ENCODE results near the gene HMCN1.

DNA sequence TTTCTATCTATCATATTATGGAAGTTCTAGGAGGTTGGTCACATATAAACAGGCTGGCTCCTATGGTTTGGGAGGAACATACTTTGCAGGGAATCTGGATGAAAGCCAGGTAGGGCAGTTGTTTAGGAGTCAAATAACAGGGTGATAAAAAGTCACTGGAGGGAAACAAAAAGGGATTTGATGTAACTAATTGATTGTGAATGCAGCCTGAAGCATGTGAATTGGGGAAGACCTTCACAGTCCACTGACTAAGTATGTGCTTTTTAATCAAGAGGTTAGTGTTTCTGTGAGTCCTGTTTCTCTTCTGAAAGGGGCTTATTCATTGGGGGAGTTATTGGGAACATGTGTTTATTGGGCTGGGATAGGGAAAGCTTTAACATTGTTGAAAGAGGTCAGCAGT, 41.3 kb downstream of the HMCN1 start:
- TF ChIP-seq, protein P1, sequence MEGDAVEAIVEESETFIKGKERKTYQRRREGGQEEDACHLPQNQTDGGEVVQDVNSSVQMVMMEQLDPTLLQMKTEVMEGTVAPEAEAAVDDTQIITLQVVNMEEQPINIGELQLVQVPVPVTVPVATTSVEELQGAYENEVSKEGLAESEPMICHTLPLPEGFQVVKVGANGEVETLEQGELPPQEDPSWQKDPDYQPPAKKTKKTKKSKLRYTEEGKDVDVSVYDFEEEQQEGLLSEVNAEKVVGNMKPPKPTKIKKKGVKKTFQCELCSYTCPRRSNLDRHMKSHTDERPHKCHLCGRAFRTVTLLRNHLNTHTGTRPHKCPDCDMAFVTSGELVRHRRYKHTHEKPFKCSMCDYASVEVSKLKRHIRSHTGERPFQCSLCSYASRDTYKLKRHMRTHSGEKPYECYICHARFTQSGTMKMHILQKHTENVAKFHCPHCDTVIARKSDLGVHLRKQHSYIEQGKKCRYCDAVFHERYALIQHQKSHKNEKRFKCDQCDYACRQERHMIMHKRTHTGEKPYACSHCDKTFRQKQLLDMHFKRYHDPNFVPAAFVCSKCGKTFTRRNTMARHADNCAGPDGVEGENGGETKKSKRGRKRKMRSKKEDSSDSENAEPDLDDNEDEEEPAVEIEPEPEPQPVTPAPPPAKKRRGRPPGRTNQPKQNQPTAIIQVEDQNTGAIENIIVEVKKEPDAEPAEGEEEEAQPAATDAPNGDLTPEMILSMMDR (IDR thresholded peaks at IDR 0.05; ENCODE audit: low read depth, low read length, missing input control) = no peak
- TF ChIP-seq HNF4G (IDR thresholded peaks at IDR 0.05) (no peak), GABPA (IDR thresholded peaks at IDR 0.05 in 1 of 2, conservative IDR thresholded peaks at IDR 0.05 in 1 of 2) (no peak), RAD21 (IDR thresholded peaks at IDR 0.05) (no peak)
- TF ChIP-seq, protein P2, sequence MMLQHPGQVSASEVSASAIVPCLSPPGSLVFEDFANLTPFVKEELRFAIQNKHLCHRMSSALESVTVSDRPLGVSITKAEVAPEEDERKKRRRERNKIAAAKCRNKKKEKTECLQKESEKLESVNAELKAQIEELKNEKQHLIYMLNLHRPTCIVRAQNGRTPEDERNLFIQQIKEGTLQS (IDR thresholded peaks at IDR 0.05) = no peak

All from liver (tissue), 3 donors.